ENCODE data around the gene HOXA6. TPM values are rescaled to one million over a fixed set of nuclear protein-coding genes. Genes with fewer than 3 reads are reported as not detected.

The HOXA6 gene
- total RNA-seq, 1 experiment from 2014 or later = 12.7 TPM

GRCh38 chr7:27139334-27140125 lies 8.0 kb downstream of the HOXA6 start:
- Histone ChIP-seq H3K9me3 (ENCODE audit: control insufficient read depth in 1 of 2, insufficient read depth in 1 of 2, low read depth in 1 of 2, low read length in 2 of 2) (no peaks in the 10 kb centered on the region), H3K79me2 (ENCODE audit: insufficient read depth, low read length) (no peaks in the 10 kb centered on the region), H3K9ac (ENCODE audit: low read length) (no peak overlapping the region), H3K27me3 (ENCODE audit: insufficient read depth, low read length) (no peaks in the 10 kb centered on the region), H3K36me3 (ENCODE audit: control insufficient read depth in 1 of 2, insufficient read depth in 2 of 2, low read length in 2 of 2) (peaks cover 3 to 7% of the 10 kb centered on the region in 2 experiments; a peak in 2 of 4 replicates), H3K9me2 (ENCODE audit: insufficient read depth) (no peaks in the 10 kb centered on the region), H3K4me2 (ENCODE audit: low read length) (no peak overlapping the region), H3K4me3 (replicated peaks in 1 of 2; ENCODE audit: low read depth in 1 of 2, low read length in 2 of 2) (no peak overlapping the region), H3K27ac (ENCODE audit: low read depth, low read length) (no peak overlapping the region), H4K20me1 (ENCODE audit: insufficient read depth) (no peaks in the 10 kb centered on the region), H2AFZ (ENCODE audit: low read depth, low read length, poor library complexity, severe bottlenecking) (no peak overlapping the region), H3K4me1 (ENCODE audit: control insufficient read depth in 1 of 2, insufficient read depth in 2 of 2, low read length in 2 of 2) (peaks cover 23 to 39% of the 10 kb centered on the region in 2 experiments)
- ATAC-seq (no peak), DNase-seq (ENCODE audit: low read depth, low spot score) (no peak)
- intact Hi-C loops (cut with micrococcal nuclease) = no loop called here
- CTCF ChIA-PET = no interaction called here
- POLR2A ChIA-PET = no interaction called here
- no TSS peak for BruUV-seq (replicated peaks)
- TF ChIP-seq EGR1 (IDR thresholded peaks at IDR 0.05; ENCODE audit: low read depth) (no peak), ZFX (IDR thresholded peaks at IDR 0.05) (no peak), CBX3 (IDR thresholded peaks at IDR 0.05; ENCODE audit: low read depth) (no peak), YY1 (IDR thresholded peaks at IDR 0.05; ENCODE audit: extremely low read depth, insufficient replicate concordance, low read depth, low read length) (no peak), RAD21 (IDR thresholded peaks at IDR 0.05; ENCODE audit: low read depth) (no peak), ZBTB33 (IDR thresholded peaks at IDR 0.05; ENCODE audit: extremely low read depth, insufficient replicate concordance, low read length) (no peak), SIN3A (IDR thresholded peaks at IDR 0.05; ENCODE audit: low read depth) (no peak), FOSL1 (IDR thresholded peaks at IDR 0.05; ENCODE audit: low read depth) (no peak), SRF (IDR thresholded peaks at IDR 0.05; ENCODE audit: low read depth) (no peak), ELF1 (IDR thresholded peaks at IDR 0.05; ENCODE audit: borderline replicate concordance, low read depth) (no peak), MAX (IDR thresholded peaks at IDR 0.05) (no peak), JUND (IDR thresholded peaks at IDR 0.05) (no peak), EZH2 (IDR thresholded peaks at IDR 0.05) (no peak), SP1 (IDR thresholded peaks at IDR 0.05; ENCODE audit: low read depth) (no peak), CTCF (IDR thresholded peaks at IDR 0.05 in 2 of 3, conservative IDR thresholded peaks at IDR 0.05 in 1 of 3; ENCODE audit: borderline replicate concordance in 1 of 3, insufficient read depth in 1 of 3, low read depth in 2 of 3, low read length in 2 of 3) (no peak), CEBPB (IDR thresholded peaks at IDR 0.05; ENCODE audit: low read depth) (no peak)
- RAD21 ChIA-PET (ENCODE audit: low non-redundant PET in 1 of 2, low total read pairs in 2 of 2, uncharacterized antibody in 2 of 2, unreplicated experiment in 2 of 2) = no interaction called here

All from HCT116 (cell line).